Esophagus (tissue), 2 donors: Measurements from ENCODE around the gene RAC2. TPM values are rescaled to one million over a fixed set of nuclear protein-coding genes. Genes with fewer than 3 reads are reported as not detected.

Experiments used
- H3K27ac ChIP-seq, 2 donors: one replicate each; pipeline ENCODE4 v1.5.1; 2013; ENCODE audit warnings: low read depth in 2 of 2, mild to moderate bottlenecking in 2 of 2, inconsistent platforms in 1 of 2, low read length in 1 of 2, moderate library complexity in 1 of 2
- H3K27me3 ChIP-seq, 2 donors: one replicate each; pipeline ENCODE4 v1.6.1; 2013; ENCODE audit warnings: low read length in 2 of 2, control low read depth in 1 of 2, mild to moderate bottlenecking in 1 of 2; ENCODE audit not compliant: insufficient read depth in 2 of 2, control insufficient read depth in 1 of 2
- H3K36me3 ChIP-seq, 2 donors: one replicate each; pipeline ENCODE4 v1.6.1; 2013; ENCODE audit warnings: low read length in 1 of 2; ENCODE audit not compliant: control insufficient read depth in 2 of 2, insufficient read depth in 2 of 2
- H3K4me1 ChIP-seq, 2 donors: one replicate each; pipeline ENCODE4 v1.6.1; 2013; ENCODE audit warnings: low read length in 1 of 2; ENCODE audit not compliant: control insufficient read depth in 2 of 2, insufficient read depth in 2 of 2
- H3K4me3 ChIP-seq, 2 donors: one replicate each; pipeline ENCODE4 v1.5.1; 2013; ENCODE audit warnings: low read length in 2 of 2, mild to moderate bottlenecking in 2 of 2, low read depth in 1 of 2, moderate library complexity in 1 of 2
- H3K9me3 ChIP-seq, 2 donors: one replicate each; pipeline ENCODE4 v1.6.1; 2013; ENCODE audit warnings: mild to moderate bottlenecking in 2 of 2, low read depth in 1 of 2, low read length in 1 of 2, moderate library complexity in 1 of 2; ENCODE audit not compliant: control insufficient read depth in 2 of 2, insufficient read depth in 1 of 2
- WGBS, 2 donors: extraction: QIAGEN DNeasy Blood & Tissue Kit; methylation state at CpG; one replicate each; pipeline ENCODE4 v1.1.7; 2013; 5-methylcytosine and 5-hydroxymethylcytosine counted together
- polyA plus RNA-seq, 2 donors: library from polyadenylated mRNA; stranded (reverse); fragments of 200-250 nt; gene quantifications; one replicate each; pipeline ENCODE4 v1.2.3, GENCODE V29; 2013
- donor health status: healthy with polysubstance abuse.
- donor health status: Bipolar disorder and iron deficiency.

The RAC2 gene
- polyA plus RNA-seq, 2 donors = 7.2 to 9.4 TPM

GRCh38 chr22:37208401-37209139 lies 35.5 kb downstream of the RAC2 start:
- 90% methylated on average over 7 of the region's 7 CpGs for WGBS, 2 donors
- H3K4me1 ChIP-seq = no peaks in the 10 kb centered on the region

GRCh38 chr22:37207981-37208380 lies 36.1 kb downstream of the RAC2 start:
- no peak overlapping the region for H3K4me3 ChIP-seq
- H3K27ac ChIP-seq = no peak overlapping the region
- no peaks in the 10 kb centered on the region for H3K27me3 ChIP-seq
- H3K4me1 ChIP-seq = no peaks in the 10 kb centered on the region
- H3K36me3 ChIP-seq = no peaks in the 10 kb centered on the region
- WGBS, 2 donors = 76 to 83% methylated on average over 7 of the region's 7 CpGs
- H3K9me3 ChIP-seq = no peaks in the 10 kb centered on the region

More at GRCh38 chr22:37208401-37209139, 35.5 kb downstream of the RAC2 start:
- Histone ChIP-seq H3K4me3 (no peak overlapping the region), H3K27ac (no peak overlapping the region), H3K9me3 (no peaks in the 10 kb centered on the region), H3K27me3 (no peaks in the 10 kb centered on the region), H3K36me3 (no peaks in the 10 kb centered on the region)

DNA sequence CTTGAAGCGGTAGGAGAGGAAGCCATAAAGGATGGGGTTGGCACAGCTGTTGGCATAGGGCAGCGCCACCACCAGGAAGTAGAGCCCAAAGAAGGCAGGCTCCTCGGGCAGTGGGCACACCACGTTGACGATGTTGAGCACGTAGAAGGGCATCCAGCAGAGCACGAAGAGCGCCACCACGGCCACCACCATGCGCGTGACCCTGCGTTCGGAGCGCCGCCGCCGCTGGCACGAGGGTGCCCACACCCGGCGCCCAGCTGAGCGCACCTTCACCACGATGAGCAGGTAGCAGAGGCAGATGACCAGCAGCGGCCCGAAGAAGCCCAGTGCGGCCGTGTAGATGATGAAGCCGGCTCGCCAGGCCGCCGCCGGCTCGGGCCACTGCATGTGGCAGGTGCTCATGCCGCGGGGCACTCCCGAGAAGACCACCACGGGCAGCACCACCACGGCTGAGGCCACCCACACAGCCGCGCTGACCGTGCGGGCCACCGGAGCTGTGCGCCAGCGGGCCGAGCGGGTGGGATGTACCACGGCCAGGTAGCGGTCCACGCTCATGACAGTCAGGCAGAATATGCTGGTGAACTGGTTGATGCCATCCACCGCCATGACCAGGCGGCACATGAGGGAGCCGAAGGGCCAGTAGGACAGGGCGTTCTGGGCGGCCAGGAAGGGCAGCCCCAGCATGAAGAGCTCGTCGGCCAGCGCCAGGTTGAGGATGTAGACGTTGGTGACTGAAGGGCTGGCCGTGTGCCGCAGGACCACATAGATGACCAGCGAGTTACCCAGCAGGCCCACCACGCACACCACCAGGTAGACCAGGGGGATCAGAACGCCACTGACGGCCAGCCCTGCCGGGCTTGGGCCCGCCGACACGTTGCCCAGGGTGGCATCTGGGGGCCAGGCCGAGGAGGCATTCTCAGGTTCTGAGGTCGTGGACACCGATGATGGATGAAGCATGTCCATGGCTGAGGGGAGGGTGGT lies 36.9 kb downstream of the RAC2 start:
- Histone ChIP-seq H3K9me3 (no peaks in the 10 kb centered on the region), H3K36me3 (no peaks in the 10 kb centered on the region), H3K4me3 (no peak overlapping the region), H3K27ac (no peak overlapping the region), H3K4me1 (no peaks in the 10 kb centered on the region), H3K27me3 (no peaks in the 10 kb centered on the region)
- WGBS, 2 donors = 88 to 94% methylated on average over 61 to 71 of the region's 71 CpGs

- Histone ChIP-seq H3K36me3 (no peaks in the 10 kb centered on the region), H3K4me1 (no peaks in the 10 kb centered on the region), H3K27ac (no peak overlapping the region), H3K9me3 (no peaks in the 10 kb centered on the region), H3K27me3 (no peaks in the 10 kb centered on the region), H3K4me3 (no peak overlapping the region)
- 90 to 91% methylated on average over 16 of the region's 16 CpGs for WGBS, 2 donors
These were observed 37.8 kb downstream of the RAC2 start for GRCh38 chr22:37206118-37206840.

DNA sequence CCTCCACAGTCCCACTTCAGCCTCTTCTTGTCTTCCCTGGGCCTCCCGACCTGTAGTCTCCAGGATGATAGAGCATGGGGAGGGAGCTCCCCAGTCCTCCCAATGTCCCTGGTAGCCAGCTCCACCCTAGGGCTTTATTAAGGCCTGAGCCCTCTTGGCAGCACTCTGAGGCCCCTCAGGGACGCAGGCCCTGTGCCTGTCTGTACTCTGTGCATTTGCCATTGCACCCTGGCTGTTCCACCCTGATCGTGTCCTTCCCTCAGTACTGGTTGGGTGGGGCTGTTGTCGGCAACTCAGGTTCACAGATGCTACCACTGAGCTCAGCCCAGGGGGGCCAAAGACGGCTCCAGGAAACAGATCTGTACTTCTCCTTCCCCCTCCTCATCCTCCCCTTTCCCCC lies 39.0 kb downstream of the RAC2 start:
- Histone ChIP-seq H3K27me3 (no peaks in the 10 kb centered on the region), H3K27ac (no peak overlapping the region), H3K36me3 (no peaks in the 10 kb centered on the region), H3K4me1 (no peaks in the 10 kb centered on the region), H3K9me3 (no peaks in the 10 kb centered on the region), H3K4me3 (no peak overlapping the region)
- WGBS, 2 donors = 77 to 84% methylated on average over 5 of the region's 5 CpGs

GRCh38 chr22:37204045-37204655 lies 39.9 kb downstream of the RAC2 start:
- Histone ChIP-seq H3K4me3 (no peak overlapping the region), H3K27ac (no peak overlapping the region), H3K27me3 (no peaks in the 10 kb centered on the region), H3K4me1 (peaks cover 0 to 4% of the 10 kb centered on the region in 2 donors), H3K36me3 (no peaks in the 10 kb centered on the region), H3K9me3 (no peaks in the 10 kb centered on the region)
- WGBS, 2 donors = 87 to 90% methylated on average over 5 of the region's 5 CpGs

GRCh38 chr22:37203354-37204044 lies 40.6 kb downstream of the RAC2 start:
- H3K9me3 ChIP-seq = no peaks in the 10 kb centered on the region
- no peak overlapping the region for H3K4me3 ChIP-seq
- WGBS, 2 donors = 85 to 91% methylated on average over 16 of the region's 16 CpGs
- H3K36me3 ChIP-seq = no peaks in the 10 kb centered on the region
- H3K27me3 ChIP-seq = no peaks in the 10 kb centered on the region
- no peak overlapping the region for H3K27ac ChIP-seq
- peaks cover 0 to 4% of the 10 kb centered on the region in 2 donors for H3K4me1 ChIP-seq

GRCh38 chr22:37202716-37203115 lies 41.4 kb downstream of the RAC2 start:
- H3K36me3 ChIP-seq = no peaks in the 10 kb centered on the region
- no peaks in the 10 kb centered on the region for H3K27me3 ChIP-seq
- no peak overlapping the region for H3K27ac ChIP-seq
- peaks cover 6 to 11% of the 10 kb centered on the region in 2 donors for H3K4me1 ChIP-seq
- H3K4me3 ChIP-seq = no peak overlapping the region
- 88 to 89% methylated on average over 9 to 10 of the region's 10 CpGs for WGBS, 2 donors
- H3K9me3 ChIP-seq = no peaks in the 10 kb centered on the region
